Motor neuron (in vitro differentiated cells): ENCODE measurements around the gene ADIRF. TPM values are rescaled to one million over a fixed set of nuclear protein-coding genes. Genes with fewer than 3 reads are reported as not detected.
"Not testable (repeated sequence)": the region's sequence is repeated elsewhere in the genome, so short reads cannot be mapped to it uniquely, and the experiment has no call there.

Experiments used
- ATAC-seq, 8 experiments: fragments of 200-7000 bp; cut with Tn5 transposase; replicated peaks in 6 of 8; 2 replicates each; pipeline ENCODE4 v1.8.0; 2021; ENCODE audit warnings: mild to moderate bottlenecking in 8 of 8, moderate library complexity in 8 of 8
- H3K27ac ChIP-seq, 2 donors: fragments of 250-450 bp; sonication (Bioruptor Pico); 2 replicates each; pipeline ENCODE4 v1.9.0; 2021; ENCODE audit warnings: antibody characterized with exemption in 2 of 2, mild to moderate bottlenecking in 2 of 2, moderate library complexity in 1 of 2
- H3K4me1 ChIP-seq, 2 donors: fragments of 250-450 bp; sonication (Bioruptor Pico); replicated peaks in 1 of 2; 2 replicates each; pipeline ENCODE4 v1.6.1; 2021; ENCODE audit warnings: antibody characterized with exemption in 2 of 2, mild to moderate bottlenecking in 2 of 2, moderate library complexity in 1 of 2
- H3K4me3 ChIP-seq, 5 donors: fragments of 250-450 bp; sonication (Bioruptor Pico); 2 replicates each; pipeline ENCODE4 v1.9.0; 2021; ENCODE audit warnings: antibody characterized with exemption in 5 of 5, mild to moderate bottlenecking in 5 of 5, moderate library complexity in 4 of 5
- WGBS, 10 experiments: fragments of 450-650 bp; shearing (Covaris generic); methylation state at CpG; one replicate each; pipeline ENCODE4 v1.0.0; 2022; 5-methylcytosine and 5-hydroxymethylcytosine counted together
- in situ Hi-C, 9 experiments: fragments of 400-800 bp; cut with MboI; loops; one replicate each; pipeline ENCODE4 v1.15.0; 2021; ENCODE audit warnings: low sequenced_read_pairs in 9 of 9, low pct_unique_long_range_greater_than_20kb in 2 of 9; ENCODE audit not compliant: unreplicated experiment in 9 of 9
- total RNA-seq, 8 experiments: library from RNA; unstranded; fragments of 300-600 nt; gene quantifications; 2 replicates each; pipeline versions ENCODE4 v1.2.3 to v1.2.4, GENCODE V29; 2022

The ADIRF gene
- total RNA-seq, 8 experiments from 2014 or later = 0.49 to 63.7 (median 1.2) TPM; not detected in 1

- in situ Hi-C loops = no loop called here
- Histone ChIP-seq H3K27ac (no peak overlapping the region), H3K4me3 (no peak overlapping the region), H3K4me1 (no peaks in the 10 kb centered on the region)
- WGBS, 10 experiments = 8 to 85% (median 60%) methylated on average over 1 to 2 of the region's 3 CpGs; no CpG with 5 or more reads in 5 of the 10 experiments
- ATAC-seq = peak in 3 of 8 experiments; percentile 39 to 81 (median 67)
Measured at GRCh38 chr10:86979977-86980448, 11.7 kb downstream of the ADIRF start.

- H3K4me1 ChIP-seq, in situ Hi-C loops, H3K4me3 ChIP-seq, H3K27ac ChIP-seq: not testable (repeated sequence)
- peak in 4 of 8 experiments; percentile 17 to 45 (median 26) for ATAC-seq
- WGBS, 10 experiments = 58 to 92% (median 68%) methylated on average over 2 to 3 of the region's 6 CpGs; no CpG with 5 or more reads in 3 of the 10 experiments
Measured at GRCh38 chr10:86981020-86981419, 12.7 kb downstream of the ADIRF start.

GRCh38 chr10:86981716-86982115 lies 13.4 kb downstream of the ADIRF start:
- in situ Hi-C loops = no loop called here
- Histone ChIP-seq H3K27ac (no peak overlapping the region), H3K4me1 (no peaks in the 10 kb centered on the region), H3K4me3 (no peak overlapping the region)
- WGBS, 10 experiments = 50 to 98% (median 82%) methylated on average over 1 to 5 of the region's 5 CpGs
- no peak for ATAC-seq

GRCh38 chr10:86984498-86984897 lies 16.2 kb downstream of the ADIRF start:
- H3K4me1 ChIP-seq, H3K4me3 ChIP-seq, H3K27ac ChIP-seq, ATAC-seq, in situ Hi-C loops: not testable (repeated sequence)
- WGBS, 10 experiments = 67% methylated on average over 1 of the region's 4 CpGs; no CpG with 5 or more reads in 9 of the 10 experiments

GRCh38 chr10:86988520-86988919 lies 20.2 kb downstream of the ADIRF start:
- 0 to 100% (median 52%) methylated on average over 1 of the region's 1 CpG; no CpG with 5 or more reads in 4 of the 10 experiments for WGBS, 10 experiments
- Histone ChIP-seq H3K4me3 (no peak overlapping the region), H3K27ac (no peak overlapping the region), H3K4me1 (no peaks in the 10 kb centered on the region)
- no peak for ATAC-seq
- in situ Hi-C loops = no loop called here

GRCh38 chr10:86991362-86991761 lies 23.1 kb downstream of the ADIRF start:
- ATAC-seq, in situ Hi-C loops, H3K4me1 ChIP-seq, H3K27ac ChIP-seq, H3K4me3 ChIP-seq: not testable (repeated sequence)
- 17 to 95% (median 81%) methylated on average over 1 to 6 of the region's 12 CpGs; no CpG with 5 or more reads in 4 of the 10 experiments for WGBS, 10 experiments

GRCh38 chr10:86992456-86992855 lies 24.2 kb downstream of the ADIRF start:
- Histone ChIP-seq H3K27ac (no peak overlapping the region), H3K4me1 (no peaks in the 10 kb centered on the region), H3K4me3 (no peak overlapping the region)
- in situ Hi-C loops = no loop called here
- no peak for ATAC-seq

- in situ Hi-C loops = no loop called here
- H3K27ac ChIP-seq = no peak overlapping the region
- H3K4me3 ChIP-seq = no peak overlapping the region
- H3K4me1 ChIP-seq = no peaks in the 10 kb centered on the region
- no peak for ATAC-seq
- 80 to 100% (median 92%) methylated on average over 1 to 2 of the region's 2 CpGs; no CpG with 5 or more reads in 2 of the 10 experiments for whole genome bisulfite sequencing, 10 experiments
Measured at GRCh38 chr10:86992929-86993328, 24.6 kb downstream of the ADIRF start.

GRCh38 chr10:86999802-87000403 lies 31.6 kb downstream of the ADIRF start:
- H3K27ac ChIP-seq, in situ Hi-C loops, H3K4me3 ChIP-seq, H3K4me1 ChIP-seq, ATAC-seq: not testable (repeated sequence)
- 38 to 100% (median 71%) methylated on average over 1 to 4 of the region's 6 CpGs; no CpG with 5 or more reads in 3 of the 10 experiments for WGBS, 10 experiments

- no peaks in the 10 kb centered on the region for H3K4me1 ChIP-seq
- 36 to 90% (median 60%) methylated on average over 1 to 3 of the region's 3 CpGs; no CpG with 5 or more reads in 2 of the 10 experiments for WGBS, 10 experiments
- H3K27ac ChIP-seq = no peak overlapping the region
- in situ Hi-C loops = no loop called here
- H3K4me3 ChIP-seq = no peak overlapping the region
- ATAC-seq = peak in 6 of 8 experiments; percentile 16 to 55 (median 33)
Measured at GRCh38 chr10:87000491-87000890, 32.2 kb downstream of the ADIRF start.

- WGBS, 10 experiments = no CpG with 5 or more reads among the region's 1 CpG
- in situ Hi-C loops = not testable (repeated sequence)
Measured at GRCh38 chr10:87007124-87007523, 38.8 kb downstream of the ADIRF start.

GRCh38 chr10:87007674-87008073 lies 39.4 kb downstream of the ADIRF start:
- H3K27ac ChIP-seq, H3K4me1 ChIP-seq, ATAC-seq, in situ Hi-C loops, H3K4me3 ChIP-seq: not testable (repeated sequence)
- 90% methylated on average over 2 of the region's 6 CpGs; no CpG with 5 or more reads in 9 of the 10 experiments for WGBS, 10 experiments

More at GRCh38 chr10:87007124-87007523, 38.8 kb downstream of the ADIRF start:
- H3K27ac ChIP-seq, ATAC-seq, H3K4me3 ChIP-seq, H3K4me1 ChIP-seq: not testable (repeated sequence)

GRCh38 chr10:87008303-87008702 lies 40.0 kb downstream of the ADIRF start:
- H3K4me3 ChIP-seq, ATAC-seq, in situ Hi-C loops, H3K4me1 ChIP-seq, H3K27ac ChIP-seq: not testable (repeated sequence)
- 78 to 100% (median 92%) methylated on average over 1 to 6 of the region's 7 CpGs; no CpG with 5 or more reads in 3 of the 10 experiments for WGBS, 10 experiments
